Measurements from ENCODE around the gene COX15.

COX15 gene

DNA sequence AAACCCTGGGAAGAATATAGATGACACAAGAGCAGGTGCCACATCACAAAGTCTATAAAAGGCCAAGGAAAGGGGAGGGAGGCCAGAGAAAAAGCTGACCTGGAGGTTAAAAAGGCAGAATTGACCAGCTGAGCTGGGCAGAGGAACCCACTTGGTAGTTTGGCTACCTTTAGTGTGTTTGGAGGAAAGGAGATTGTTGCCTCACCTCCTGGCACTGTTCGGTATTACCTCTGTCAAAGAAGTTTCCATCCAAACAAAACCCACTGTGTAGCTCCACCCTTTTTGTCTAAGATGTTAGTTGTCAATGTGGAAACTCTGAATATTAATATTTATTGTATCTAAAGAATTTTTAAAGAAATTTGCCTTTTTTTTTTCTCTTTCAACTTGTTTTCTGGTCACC is 49.2 kb downstream of the COX15 start:
- Histone ChIP-seq H3K36me3 (ENCODE audit: control insufficient read depth, insufficient read depth, low read length) (peaks cover 8% of the 10 kb centered on the region), H3K4me3 (replicated peaks; ENCODE audit: low read depth, low read length) (no peak overlapping the region), H3K27me3 (replicated peaks; ENCODE audit: control insufficient read depth, insufficient read depth, low read length) (no peaks in the 10 kb centered on the region)
- DNase-seq (ENCODE audit: extremely low read depth, insufficient read length) = no peak
- TF ChIP-seq, protein P1, sequence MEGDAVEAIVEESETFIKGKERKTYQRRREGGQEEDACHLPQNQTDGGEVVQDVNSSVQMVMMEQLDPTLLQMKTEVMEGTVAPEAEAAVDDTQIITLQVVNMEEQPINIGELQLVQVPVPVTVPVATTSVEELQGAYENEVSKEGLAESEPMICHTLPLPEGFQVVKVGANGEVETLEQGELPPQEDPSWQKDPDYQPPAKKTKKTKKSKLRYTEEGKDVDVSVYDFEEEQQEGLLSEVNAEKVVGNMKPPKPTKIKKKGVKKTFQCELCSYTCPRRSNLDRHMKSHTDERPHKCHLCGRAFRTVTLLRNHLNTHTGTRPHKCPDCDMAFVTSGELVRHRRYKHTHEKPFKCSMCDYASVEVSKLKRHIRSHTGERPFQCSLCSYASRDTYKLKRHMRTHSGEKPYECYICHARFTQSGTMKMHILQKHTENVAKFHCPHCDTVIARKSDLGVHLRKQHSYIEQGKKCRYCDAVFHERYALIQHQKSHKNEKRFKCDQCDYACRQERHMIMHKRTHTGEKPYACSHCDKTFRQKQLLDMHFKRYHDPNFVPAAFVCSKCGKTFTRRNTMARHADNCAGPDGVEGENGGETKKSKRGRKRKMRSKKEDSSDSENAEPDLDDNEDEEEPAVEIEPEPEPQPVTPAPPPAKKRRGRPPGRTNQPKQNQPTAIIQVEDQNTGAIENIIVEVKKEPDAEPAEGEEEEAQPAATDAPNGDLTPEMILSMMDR (IDR thresholded peaks at IDR 0.05; ENCODE audit: insufficient read depth, low read length, poor library complexity, severe bottlenecking) = peak; percentile 24
